WTC11 (cell line): ENCODE measurements around the gene TARP.
A peak's percentile ranks its signal among the peaks of the same experiment; 100 is the strongest.

Experiments
- ATF1 ChIP-seq: sonication (generic); formaldehyde crosslinking; IDR thresholded peaks from 2 replicates; pipeline ENCODE4 v1.8.1; 2023; ENCODE audit warnings: mild to moderate bottlenecking, moderate library complexity, missing genetic modification reagents
- FOXJ3 ChIP-seq: sonication (generic); formaldehyde crosslinking; IDR thresholded peaks from 2 replicates; pipeline ENCODE4 v1.9.0; 2021; ENCODE audit warnings: missing genetic modification reagents, mild to moderate bottlenecking, borderline replicate concordance
- JUN ChIP-seq: sonication (generic); formaldehyde crosslinking; IDR thresholded peaks from 2 replicates; pipeline ENCODE4 v1.8.0; 2023; ENCODE audit warnings: mild to moderate bottlenecking, missing genetic modification reagents
- ZNF263 ChIP-seq: sonication (generic); formaldehyde crosslinking; IDR thresholded peaks from 2 replicates; pipeline ENCODE4 v1.8.1; 2022; ENCODE audit warnings: low read depth, mild to moderate bottlenecking, moderate library complexity, missing genetic modification reagents
- TF ChIP-seq, protein P1 (sequence below): fragments of 200-600 bp; IDR thresholded peaks from 2 replicates; pipeline ENCODE4 v1.8.0; 2022; ENCODE audit warnings: antibody characterized with exemption

DNA sequence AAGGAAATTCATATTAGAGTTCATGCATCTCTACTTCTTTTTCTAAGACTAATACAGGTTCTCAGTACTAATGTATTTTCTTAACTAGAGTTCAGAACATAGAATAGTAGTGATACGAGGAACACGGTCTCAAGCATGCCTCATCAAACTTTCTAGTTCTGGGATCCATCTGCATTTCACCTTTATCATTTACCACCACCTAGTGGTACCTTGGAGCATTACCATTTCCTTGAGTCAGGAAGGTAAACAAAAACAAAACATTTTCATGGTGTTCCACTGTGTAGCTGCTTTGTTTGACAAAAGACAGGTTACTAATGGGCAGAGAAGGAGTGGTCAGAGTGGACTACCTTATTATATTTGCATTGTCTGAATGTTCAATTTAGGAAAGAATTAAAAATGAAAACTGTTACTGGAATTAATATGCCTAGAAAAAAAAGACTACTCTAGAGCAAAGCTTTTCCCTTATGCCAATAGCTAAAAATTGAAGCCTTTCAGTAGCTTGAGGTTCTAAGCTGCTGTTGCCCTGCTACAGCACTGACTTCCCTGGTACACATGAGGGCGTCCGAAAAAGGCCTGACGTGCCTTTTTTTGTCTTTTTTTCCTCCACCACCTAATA, 50.8 kb downstream of the TARP start:
- TF ChIP-seq FOXJ3 (CRISPR knock-in tag) (no peak), ATF1 (CRISPR knock-in tag) (no peak), ZNF263 (CRISPR knock-in tag) (no peak), JUN (CRISPR knock-in tag) (no peak)
- TF ChIP-seq, protein P1, sequence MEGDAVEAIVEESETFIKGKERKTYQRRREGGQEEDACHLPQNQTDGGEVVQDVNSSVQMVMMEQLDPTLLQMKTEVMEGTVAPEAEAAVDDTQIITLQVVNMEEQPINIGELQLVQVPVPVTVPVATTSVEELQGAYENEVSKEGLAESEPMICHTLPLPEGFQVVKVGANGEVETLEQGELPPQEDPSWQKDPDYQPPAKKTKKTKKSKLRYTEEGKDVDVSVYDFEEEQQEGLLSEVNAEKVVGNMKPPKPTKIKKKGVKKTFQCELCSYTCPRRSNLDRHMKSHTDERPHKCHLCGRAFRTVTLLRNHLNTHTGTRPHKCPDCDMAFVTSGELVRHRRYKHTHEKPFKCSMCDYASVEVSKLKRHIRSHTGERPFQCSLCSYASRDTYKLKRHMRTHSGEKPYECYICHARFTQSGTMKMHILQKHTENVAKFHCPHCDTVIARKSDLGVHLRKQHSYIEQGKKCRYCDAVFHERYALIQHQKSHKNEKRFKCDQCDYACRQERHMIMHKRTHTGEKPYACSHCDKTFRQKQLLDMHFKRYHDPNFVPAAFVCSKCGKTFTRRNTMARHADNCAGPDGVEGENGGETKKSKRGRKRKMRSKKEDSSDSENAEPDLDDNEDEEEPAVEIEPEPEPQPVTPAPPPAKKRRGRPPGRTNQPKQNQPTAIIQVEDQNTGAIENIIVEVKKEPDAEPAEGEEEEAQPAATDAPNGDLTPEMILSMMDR = peak; percentile 63
